ENCODE data around the gene AKR1C4.

GRCh38 chr10:5184987-5185775 lies 11.5 kb upstream of the AKR1C4 start, which contains the start of gene AKR1C8:
- no peak for TF ChIP-seq POLR2A (IDR thresholded peaks at IDR 0.05)
- no peak for TF ChIP-seq CTCF (IDR thresholded peaks at IDR 0.05)
- TF ChIP-seq POLR2AphosphoS5 (IDR thresholded peaks at IDR 0.05) = no peak
- TF ChIP-seq EP300 (IDR thresholded peaks at IDR 0.05) = no peak

Measured in gastroesophageal sphincter (tissue), 3 donors.